ENCODE data around the gene WRAP73.

Gene WRAP73

GRCh38 chr1:3650248-3651025 lies 534 bp upstream of the WRAP73 start:
- DNase-seq (ENCODE audit: low read depth in 2 of 2), result no peak

GRCh38 chr1:3646596-3646995 lies 3.3 kb downstream of the WRAP73 start:
- no peak for DNase-seq (ENCODE audit: low read depth in 2 of 2)

GRCh38 chr1:3645666-3646355 lies 4.1 kb downstream of the WRAP73 start:
- no peak for DNase-seq (ENCODE audit: low read depth in 2 of 2)

GRCh38 chr1:3645247-3645646 lies 4.7 kb downstream of the WRAP73 start:
- no peak for DNase-seq (ENCODE audit: low read depth in 2 of 2)

GRCh38 chr1:3644273-3644672 lies 5.6 kb downstream of the WRAP73 start:
- no peak for DNase-seq (ENCODE audit: low read depth in 2 of 2)

GRCh38 chr1:3642919-3643675 lies 6.8 kb downstream of the WRAP73 start:
- no peak for DNase-seq (ENCODE audit: low read depth in 2 of 2)

- no peak for DNase-seq (ENCODE audit: low read depth in 2 of 2)
These were observed 8.1 kb downstream of the WRAP73 start for GRCh38 chr1:3641816-3642215.

- no peak for DNase-seq (ENCODE audit: low read depth in 2 of 2)
These were observed 8.7 kb downstream of the WRAP73 start for GRCh38 chr1:3641046-3641760.

- DNase-seq (ENCODE audit: low read depth in 2 of 2), result no peak
These were observed 9.6 kb downstream of the WRAP73 start for GRCh38 chr1:3640121-3640837.

GRCh38 chr1:3639397-3639911 lies 10.4 kb downstream of the WRAP73 start:
- no peak for DNase-seq (ENCODE audit: low read depth in 2 of 2)

GRCh38 chr1:3638676-3639075 lies 11.2 kb downstream of the WRAP73 start:
- DNase-seq (ENCODE audit: low read depth in 2 of 2), result no peak

- no peak for DNase-seq (ENCODE audit: low read depth in 2 of 2)
These were observed 11.9 kb downstream of the WRAP73 start for GRCh38 chr1:3638027-3638426.

- no peak for DNase-seq (ENCODE audit: low read depth in 2 of 2)
These were observed 13.4 kb downstream of the WRAP73 start for GRCh38 chr1:3636531-3636930.

- no peak for DNase-seq (ENCODE audit: low read depth in 2 of 2)
These were observed 13.8 kb downstream of the WRAP73 start for GRCh38 chr1:3636080-3636479.

- no peak for DNase-seq (ENCODE audit: low read depth in 2 of 2)
These were observed 15.7 kb downstream of the WRAP73 start for GRCh38 chr1:3634059-3634800.

- no peak for DNase-seq (ENCODE audit: low read depth in 2 of 2)
These were observed 16.4 kb downstream of the WRAP73 start for GRCh38 chr1:3633344-3634058.

- no peak for DNase-seq (ENCODE audit: low read depth in 2 of 2)
These were observed 17.1 kb downstream of the WRAP73 start for GRCh38 chr1:3632716-3633343.

- DNase-seq (ENCODE audit: low read depth in 2 of 2), result no peak
These were observed 17.6 kb downstream of the WRAP73 start for GRCh38 chr1:3632298-3632697.

All from stimulated activated CD8-positive, alpha-beta memory T cell treated with anti-CD3 and anti-CD28 coated beads, Interleukin-2, amount 100 ng/mL, for 1 hour (primary cell).